Muscle layer of colon (tissue), 2 donors: ENCODE results near the gene POU2F1.

Experiments used
- H3K27ac ChIP-seq: one replicate; pipeline ENCODE4 v1.7.0; 2013; ENCODE audit warnings: low read depth, mild to moderate bottlenecking, low read length, moderate library complexity
- H3K27me3 ChIP-seq, 2 donors: one replicate each; pipeline ENCODE4 v1.7.0; 2013; ENCODE audit warnings: low read length in 2 of 2, mild to moderate bottlenecking in 2 of 2; ENCODE audit not compliant: insufficient read depth in 2 of 2, control insufficient read depth in 1 of 2
- H3K36me3 ChIP-seq: one replicate; pipeline ENCODE4 v1.7.0; 2013; ENCODE audit warnings: mild to moderate bottlenecking, low read length; ENCODE audit not compliant: insufficient read depth
- H3K4me1 ChIP-seq: one replicate; pipeline ENCODE4 v1.7.0; 2013; ENCODE audit warnings: mild to moderate bottlenecking, low read length; ENCODE audit not compliant: insufficient read depth
- H3K4me3 ChIP-seq, 2 donors: one replicate each; pipeline ENCODE4 v1.7.0; 2013; ENCODE audit warnings: low read length in 2 of 2, low read depth in 1 of 2, mild to moderate bottlenecking in 1 of 2, moderate library complexity in 1 of 2
- H3K9ac ChIP-seq: one replicate; pipeline ENCODE4 v1.7.0; 2013; ENCODE audit warnings: low read length
- H3K9me3 ChIP-seq: one replicate; pipeline ENCODE4 v1.7.0; 2013; ENCODE audit warnings: mild to moderate bottlenecking, low read length
- donor health status: abdominal sarcoma.
- donor health status: Adenocarcinoma of cecum.

The POU2F1 gene

GRCh38 chr1:167454304-167454893 is 233.7 kb downstream of the POU2F1 start:
- no peaks in the 10 kb centered on the region for H3K36me3 ChIP-seq
- H3K9ac ChIP-seq, result no peak overlapping the region
- no peaks in the 10 kb centered on the region for H3K27me3 ChIP-seq
- H3K27ac ChIP-seq, result peak overlapping the region; percentile 86
- H3K4me1 ChIP-seq, result peaks cover 5% of the 10 kb centered on the region
- H3K9me3 ChIP-seq, result no peaks in the 10 kb centered on the region
- peak overlapping the region; percentile 88 to 94 for H3K4me3 ChIP-seq

- Histone ChIP-seq H3K4me3 (peak overlapping the region; percentile 88 to 94), H3K27ac (peak overlapping the region; percentile 86), H3K4me1 (peaks cover 5% of the 10 kb centered on the region), H3K36me3 (no peaks in the 10 kb centered on the region), H3K27me3 (no peaks in the 10 kb centered on the region), H3K9me3 (no peaks in the 10 kb centered on the region), H3K9ac (peak overlapping the region; percentile 80)
These were observed 234.5 kb downstream of the POU2F1 start for GRCh38 chr1:167454894-167455785.

- Histone ChIP-seq H3K27me3 (no peaks in the 10 kb centered on the region), H3K36me3 (no peaks in the 10 kb centered on the region), H3K4me3 (peak overlapping the region; percentile 88 to 94), H3K4me1 (peaks cover 5% of the 10 kb centered on the region), H3K9ac (peak overlapping the region; percentile 80), H3K27ac (peak overlapping the region; percentile 86), H3K9me3 (no peaks in the 10 kb centered on the region)
These were observed 235.2 kb downstream of the POU2F1 start for GRCh38 chr1:167455786-167456446.

- Histone ChIP-seq H3K27me3 (no peaks in the 10 kb centered on the region), H3K36me3 (no peaks in the 10 kb centered on the region), H3K4me3 (no peak overlapping the region), H3K9ac (no peak overlapping the region), H3K27ac (peak overlapping the region; percentile 86), H3K4me1 (peaks cover 5% of the 10 kb centered on the region), H3K9me3 (no peaks in the 10 kb centered on the region)
These were observed 235.8 kb downstream of the POU2F1 start for GRCh38 chr1:167456524-167456923.

GRCh38 chr1:167456926-167457325 is 236.2 kb downstream of the POU2F1 start:
- Histone ChIP-seq H3K4me3 (no peak overlapping the region), H3K9ac (no peak overlapping the region), H3K36me3 (no peaks in the 10 kb centered on the region), H3K27ac (no peak overlapping the region), H3K9me3 (no peaks in the 10 kb centered on the region), H3K4me1 (peaks cover 5% of the 10 kb centered on the region), H3K27me3 (no peaks in the 10 kb centered on the region)

GRCh38 chr1:167457936-167458584 is 237.4 kb downstream of the POU2F1 start:
- Histone ChIP-seq H3K27me3 (no peaks in the 10 kb centered on the region), H3K36me3 (no peaks in the 10 kb centered on the region), H3K4me1 (peaks cover 5% of the 10 kb centered on the region), H3K9me3 (no peaks in the 10 kb centered on the region), H3K9ac (no peak overlapping the region), H3K4me3 (no peak overlapping the region), H3K27ac (no peak overlapping the region)

- peaks cover 5% of the 10 kb centered on the region for H3K4me1 ChIP-seq
- H3K27me3 ChIP-seq, result no peaks in the 10 kb centered on the region
- H3K27ac ChIP-seq, result no peak overlapping the region
- H3K9me3 ChIP-seq, result no peaks in the 10 kb centered on the region
- no peaks in the 10 kb centered on the region for H3K36me3 ChIP-seq
- no peak overlapping the region for H3K9ac ChIP-seq
- no peak overlapping the region for H3K4me3 ChIP-seq
These were observed 240.2 kb downstream of the POU2F1 start for GRCh38 chr1:167460836-167461235.

- Histone ChIP-seq H3K4me1 (no peaks in the 10 kb centered on the region), H3K27ac (no peak overlapping the region), H3K36me3 (no peaks in the 10 kb centered on the region), H3K27me3 (no peaks in the 10 kb centered on the region), H3K4me3 (no peak overlapping the region), H3K9me3 (no peaks in the 10 kb centered on the region), H3K9ac (no peak overlapping the region)
These were observed 241.7 kb downstream of the POU2F1 start for GRCh38 chr1:167462341-167462740.

- Histone ChIP-seq H3K9me3 (no peaks in the 10 kb centered on the region), H3K4me1 (no peaks in the 10 kb centered on the region), H3K36me3 (no peaks in the 10 kb centered on the region), H3K27ac (no peak overlapping the region), H3K27me3 (no peaks in the 10 kb centered on the region), H3K9ac (no peak overlapping the region), H3K4me3 (no peak overlapping the region)
These were observed 242.4 kb downstream of the POU2F1 start for GRCh38 chr1:167463080-167463479.

GRCh38 chr1:167463875-167464575 is 243.3 kb downstream of the POU2F1 start:
- Histone ChIP-seq H3K9ac (no peak overlapping the region), H3K4me1 (no peaks in the 10 kb centered on the region), H3K27ac (no peak overlapping the region), H3K9me3 (no peaks in the 10 kb centered on the region), H3K4me3 (no peak overlapping the region), H3K36me3 (no peaks in the 10 kb centered on the region), H3K27me3 (no peaks in the 10 kb centered on the region)

- Histone ChIP-seq H3K9me3 (no peaks in the 10 kb centered on the region), H3K27ac (no peak overlapping the region), H3K4me3 (no peak overlapping the region), H3K36me3 (no peaks in the 10 kb centered on the region), H3K27me3 (no peaks in the 10 kb centered on the region), H3K4me1 (no peaks in the 10 kb centered on the region), H3K9ac (no peak overlapping the region)
These were observed 244.3 kb downstream of the POU2F1 start for GRCh38 chr1:167465018-167465417.
